HCT116 (cell line): ENCODE measurements around the gene PCDHA7.

ENCODE experiments used
- ATF3 ChIP-seq: IDR thresholded peaks from 2 replicates; pipeline ENCODE4 v1.6.1; 2012
- CEBPB ChIP-seq: IDR thresholded peaks from 2 replicates; pipeline ENCODE4 v1.6.1; 2012; ENCODE audit warnings: low read depth
- CTCF ChIP-seq, 3 experiments: fragments of 200-600 bp in 1 of 3; sonication (generic) in 1 of 3; IDR thresholded peaks in 2 of 3; conservative IDR thresholded peaks in 1 of 3; 2 replicates each; pipeline ENCODE4 v1.5.1; 2012 to 2017; ENCODE audit warnings: low read depth in 2 of 3, low read length in 2 of 3, antibody characterized with exemption in 1 of 3, borderline replicate concordance in 1 of 3, control low read depth in 1 of 3, mild to moderate bottlenecking in 1 of 3, mixed read lengths in 1 of 3, mixed run types in 1 of 3, moderate library complexity in 1 of 3; ENCODE audit not compliant: insufficient read depth in 1 of 3
- ELF1 ChIP-seq: IDR thresholded peaks from 2 replicates; pipeline ENCODE4 v1.6.1; 2012; ENCODE audit warnings: low read depth, borderline replicate concordance
- EZH2 ChIP-seq: fragments of 200-600 bp; sonication (generic); IDR thresholded peaks from 2 replicates; pipeline ENCODE4 v1.6.1; 2017; ENCODE audit warnings: antibody characterized with exemption, mixed run types
- EZH2phosphoT487 ChIP-seq: fragments of 200-600 bp; IDR thresholded peaks from 2 replicates; pipeline ENCODE4 v1.6.1; 2018; ENCODE audit warnings: antibody characterized with exemption, borderline replicate concordance
- FOSL1 ChIP-seq: IDR thresholded peaks from 2 replicates; pipeline ENCODE4 v1.6.1; 2012; ENCODE audit warnings: low read depth
- MAX ChIP-seq: IDR thresholded peaks from 2 replicates; pipeline ENCODE4 v1.6.1; 2012
- POLR2A ChIP-seq: IDR thresholded peaks from 2 replicates; pipeline ENCODE4 v1.7.0; 2011; ENCODE audit warnings: borderline replicate concordance; ENCODE audit not compliant: insufficient read depth, insufficient read length; ENCODE audit errors: extremely low read depth
- POLR2AphosphoS5 ChIP-seq: IDR thresholded peaks from 2 replicates; pipeline ENCODE4 v1.6.1; 2011; ENCODE audit warnings: mild to moderate bottlenecking, low read depth, low read length, moderate library complexity
- REST ChIP-seq: IDR thresholded peaks from 2 replicates; pipeline ENCODE4 v1.6.1; 2012; ENCODE audit warnings: low read depth
- SIN3A ChIP-seq: IDR thresholded peaks from 2 replicates; pipeline ENCODE4 v1.6.1; 2012; ENCODE audit warnings: low read depth
- SP1 ChIP-seq: IDR thresholded peaks from 2 replicates; pipeline ENCODE4 v1.6.1; 2012; ENCODE audit warnings: low read depth

GRCh38 chr5:140806834-140807775, 27.0 kb upstream of the PCDHA7 start, which contains the start of gene PCDHA4:
- TF ChIP-seq CTCF (IDR thresholded peaks at IDR 0.05 in 2 of 3, conservative IDR thresholded peaks at IDR 0.05 in 1 of 3; ENCODE audit: borderline replicate concordance in 1 of 3, insufficient read depth in 1 of 3, low read depth in 2 of 3, low read length in 2 of 3) (peak; percentile 6 to 60 (median 57); a peak in 4 of 6 replicates), POLR2A (no peak), ATF3 (no peak), EZH2 (no peak), POLR2AphosphoS5 (no peak), MAX (no peak), ELF1 (no peak), CEBPB (no peak), SIN3A (no peak), EZH2phosphoT487 (no peak), FOSL1 (no peak), SP1 (no peak), REST (no peak)
